Measurements from ENCODE around the gene KRTAP27-1.
A peak's percentile ranks its signal among the peaks of the same experiment; 100 is the strongest.

The KRTAP27-1 gene, protein sequence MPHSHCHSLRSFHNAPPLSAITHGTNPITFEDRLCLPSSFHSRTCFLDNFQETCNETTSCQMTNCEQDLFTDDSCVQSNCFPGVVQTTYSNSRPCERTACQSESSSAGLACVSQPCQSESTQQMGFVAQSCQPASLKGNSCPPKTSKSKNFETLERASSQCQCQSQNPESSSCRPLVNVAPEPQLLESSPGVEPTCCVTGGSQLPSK

DNA sequence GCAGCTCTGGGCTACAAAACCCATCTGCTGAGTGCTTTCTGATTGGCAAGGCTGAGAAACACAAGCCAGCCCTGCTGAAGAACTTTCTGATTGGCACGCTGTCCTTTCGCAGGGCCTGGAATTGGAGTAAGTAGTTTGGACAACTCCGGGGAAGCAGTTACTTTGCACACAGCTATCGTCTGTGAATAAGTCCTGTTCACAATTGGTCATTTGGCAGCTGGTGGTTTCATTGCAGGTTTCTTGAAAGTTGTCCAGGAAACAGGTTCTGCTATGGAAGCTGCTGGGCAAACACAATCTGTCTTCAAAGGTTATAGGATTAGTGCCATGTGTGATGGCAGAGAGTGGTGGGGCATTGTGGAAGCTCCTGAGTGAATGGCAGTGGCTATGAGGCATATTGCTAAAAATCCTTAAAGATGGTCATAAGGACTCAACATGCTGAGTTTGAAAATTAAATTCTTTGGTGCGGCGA, at the start of gene KRTAP27-1:
TSS of gene KRTAP27-1 (minus strand) at position 419 of the 469 bp plus-strand sequence. CDS start at position 393, 26 bp downstream.
- DNase-seq, result no peak

DNA sequence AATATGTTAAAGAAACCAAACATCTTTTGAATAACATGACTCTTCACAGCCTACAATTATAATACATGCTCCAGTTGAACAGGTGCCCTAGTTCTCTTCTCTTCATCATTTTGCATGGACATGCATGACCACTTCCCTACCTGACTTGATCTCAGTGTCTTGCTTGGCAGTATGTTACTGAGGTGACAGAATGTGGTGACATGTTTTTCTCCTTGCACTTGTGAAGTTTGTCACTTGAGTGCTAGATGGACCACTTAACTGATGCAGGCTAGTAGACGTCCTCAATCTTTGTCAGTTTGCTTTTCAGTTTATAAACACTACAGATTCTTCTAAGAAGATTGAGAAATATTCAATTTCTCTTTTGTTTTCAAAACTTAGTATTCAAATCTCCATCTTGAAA, 44.7 kb upstream of the KRTAP27-1 start:
- DNase-seq, result no peak

DNA sequence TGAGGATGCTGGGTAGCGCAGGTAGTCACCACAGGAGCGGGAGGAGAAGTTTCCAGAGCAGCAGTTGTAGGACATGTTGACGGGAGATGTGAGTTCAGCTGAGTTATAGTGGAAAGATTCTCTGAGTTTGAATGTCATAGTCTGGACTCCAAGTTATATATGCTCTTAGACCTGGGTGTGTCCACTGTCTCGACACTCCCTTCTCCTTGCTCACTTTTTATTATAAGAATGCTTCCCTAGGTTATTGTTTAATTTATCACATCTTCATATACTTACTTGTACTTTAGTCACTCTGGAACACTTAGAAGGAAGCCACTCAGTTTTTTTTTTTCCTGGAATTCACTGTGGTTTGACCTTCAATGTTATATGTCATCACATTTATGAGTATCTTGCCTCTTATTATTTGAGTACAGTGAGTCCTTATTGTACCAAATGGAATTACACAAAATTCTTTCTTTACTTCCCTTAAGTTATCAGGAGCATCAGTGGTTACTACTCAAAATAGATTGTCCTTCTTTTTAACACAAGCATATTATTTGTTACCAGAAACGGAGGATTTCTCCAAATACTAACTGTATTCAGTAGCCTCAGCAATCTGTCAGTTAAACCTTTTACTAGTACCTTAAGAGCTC, 34.8 kb upstream of the KRTAP27-1 start, which contains the start of gene KRTAP13-2:
TSS of gene KRTAP13-2 (minus strand) at position 133 of the 632 bp plus-strand sequence. CDS start at position 75, 58 bp downstream.
- no peak for DNase-seq

DNA sequence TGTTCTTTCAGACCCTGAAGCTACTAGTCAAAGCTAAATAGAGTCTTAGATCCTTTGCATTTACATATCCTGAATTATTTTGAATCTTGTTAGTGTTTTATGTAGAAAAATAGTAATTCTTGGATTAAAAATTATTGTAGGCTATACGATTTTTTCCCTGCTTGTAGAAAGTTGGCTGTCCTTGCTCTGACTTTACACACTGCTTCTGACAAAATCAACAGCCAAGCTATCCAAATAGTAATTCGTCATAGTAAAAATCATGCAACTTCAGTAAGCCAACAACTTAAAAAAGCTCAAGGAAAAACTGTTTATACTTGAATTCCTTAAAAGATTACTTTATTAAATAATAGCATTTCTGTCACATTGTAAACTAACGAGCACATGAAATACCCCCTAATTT, 18.4 kb upstream of the KRTAP27-1 start:
- no peak for DNase-seq

DNA sequence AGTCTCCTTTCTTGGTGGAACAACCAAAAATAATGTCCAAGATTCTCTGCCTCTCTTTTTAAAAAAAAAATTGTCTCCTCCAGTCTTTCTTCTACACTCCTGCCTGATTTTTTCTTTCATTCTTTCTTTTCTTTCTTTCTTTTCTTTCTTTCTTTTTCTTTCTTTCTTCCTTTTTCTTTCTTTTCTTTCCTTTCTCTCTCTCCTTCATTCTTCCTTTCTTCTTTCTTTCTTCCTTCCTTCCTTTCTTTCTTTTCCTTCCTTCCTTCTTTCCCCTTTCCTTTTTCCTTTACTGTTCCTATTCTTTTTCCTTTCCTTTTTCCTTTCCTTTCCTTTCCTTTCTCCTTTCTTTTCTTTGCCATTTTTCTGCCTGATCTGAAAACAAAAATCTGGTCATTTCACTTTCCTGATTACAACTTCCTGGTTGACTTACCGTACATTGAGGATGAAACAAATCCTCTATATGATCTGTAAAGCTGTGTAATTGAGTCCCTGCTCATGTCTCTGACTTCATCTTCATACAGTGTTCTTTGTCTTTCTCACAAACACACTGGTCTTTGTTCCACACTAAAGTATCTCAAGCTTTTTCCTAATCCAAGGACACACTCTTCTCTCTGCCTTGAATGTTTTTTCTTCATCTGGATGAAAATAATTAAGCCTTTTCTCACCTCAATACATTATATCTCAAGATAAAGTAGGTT, 17.0 kb upstream of the KRTAP27-1 start:
- no peak for DNase-seq

DNA sequence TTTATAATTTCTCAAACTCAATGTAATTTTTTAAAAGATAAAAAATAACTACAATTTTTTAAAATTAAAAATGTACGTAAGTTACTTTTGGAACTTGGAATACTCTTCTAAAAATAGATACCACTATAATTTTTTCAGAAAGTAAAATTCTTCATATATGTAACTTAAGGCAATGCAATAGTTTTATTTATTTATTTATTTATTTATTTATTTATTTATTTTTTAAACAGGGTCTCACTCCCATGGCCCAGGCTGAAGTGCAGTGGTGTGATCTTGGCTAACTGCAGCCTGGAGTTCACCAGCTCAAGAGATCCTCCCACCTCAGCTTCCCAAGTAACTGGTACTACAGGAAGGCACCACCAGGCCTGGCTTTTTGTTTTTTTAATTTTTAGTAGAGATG, 14.0 kb upstream of the KRTAP27-1 start:
- DNase-seq, result no peak

DNA sequence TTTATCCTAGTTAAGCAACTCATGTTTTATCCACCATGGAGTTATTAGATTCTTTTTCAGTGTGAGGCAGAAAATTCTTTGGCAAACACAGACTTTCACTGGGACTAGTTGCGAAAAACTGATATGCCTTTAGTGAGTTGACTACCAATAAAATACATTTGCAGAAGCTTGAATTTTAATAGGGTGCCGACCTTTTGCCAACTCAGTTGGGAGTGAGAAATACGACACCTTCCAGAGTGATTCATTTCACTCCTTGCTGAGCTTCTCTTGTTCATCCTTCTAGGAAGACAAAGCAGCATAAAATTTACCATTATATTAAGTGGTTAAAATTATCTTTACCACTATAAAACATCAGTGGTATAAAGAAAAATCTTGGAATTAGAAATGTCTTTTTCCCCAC, 12.1 kb upstream of the KRTAP27-1 start:
- no peak for DNase-seq

DNA sequence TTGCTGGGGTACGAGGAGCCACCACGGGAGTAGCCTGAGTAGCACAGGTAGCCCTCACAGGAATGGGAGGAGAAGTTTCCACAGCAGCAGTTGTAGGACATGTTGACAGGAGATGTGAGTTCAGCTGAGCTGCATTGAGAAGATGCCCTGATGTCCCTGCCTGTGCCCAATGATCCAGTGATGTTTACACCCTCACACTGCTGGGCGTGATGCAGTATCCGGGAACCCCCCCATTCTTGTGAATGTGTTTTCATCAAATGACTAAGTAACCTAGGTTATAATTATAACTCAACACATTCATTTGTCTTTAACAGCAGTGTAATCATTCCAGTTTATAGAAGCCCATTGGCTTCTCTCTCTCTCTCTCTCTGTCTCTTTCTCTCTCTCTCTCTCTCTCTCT, 11.0 kb upstream of the KRTAP27-1 start, which contains the start of gene KRTAP23-1:
TSS of gene KRTAP23-1 (minus strand) at position 101 of the 400 bp plus-strand sequence. CDS start at position 101, 0 bp downstream.
- DNase-seq, result no peak

DNA sequence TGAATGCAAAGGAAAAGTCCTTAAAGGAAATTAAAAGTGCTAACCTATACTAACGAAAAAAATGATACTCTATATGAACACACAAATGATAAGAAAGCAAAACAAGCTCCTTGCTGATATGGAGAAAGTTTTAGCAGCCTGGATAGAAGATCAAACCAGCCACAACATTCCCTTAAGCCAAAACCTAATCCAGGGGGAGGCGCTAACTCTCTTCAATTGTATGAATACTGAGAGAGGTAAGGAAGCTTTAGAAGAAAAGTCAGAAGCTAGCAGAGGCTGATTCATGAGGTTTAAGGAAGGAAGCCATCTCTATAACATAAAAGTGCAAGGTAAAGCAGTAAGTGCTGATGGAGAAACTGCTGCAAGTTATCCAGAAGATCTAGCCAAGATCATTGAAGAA, 7.5 kb upstream of the KRTAP27-1 start:
- no peak for DNase-seq

DNA sequence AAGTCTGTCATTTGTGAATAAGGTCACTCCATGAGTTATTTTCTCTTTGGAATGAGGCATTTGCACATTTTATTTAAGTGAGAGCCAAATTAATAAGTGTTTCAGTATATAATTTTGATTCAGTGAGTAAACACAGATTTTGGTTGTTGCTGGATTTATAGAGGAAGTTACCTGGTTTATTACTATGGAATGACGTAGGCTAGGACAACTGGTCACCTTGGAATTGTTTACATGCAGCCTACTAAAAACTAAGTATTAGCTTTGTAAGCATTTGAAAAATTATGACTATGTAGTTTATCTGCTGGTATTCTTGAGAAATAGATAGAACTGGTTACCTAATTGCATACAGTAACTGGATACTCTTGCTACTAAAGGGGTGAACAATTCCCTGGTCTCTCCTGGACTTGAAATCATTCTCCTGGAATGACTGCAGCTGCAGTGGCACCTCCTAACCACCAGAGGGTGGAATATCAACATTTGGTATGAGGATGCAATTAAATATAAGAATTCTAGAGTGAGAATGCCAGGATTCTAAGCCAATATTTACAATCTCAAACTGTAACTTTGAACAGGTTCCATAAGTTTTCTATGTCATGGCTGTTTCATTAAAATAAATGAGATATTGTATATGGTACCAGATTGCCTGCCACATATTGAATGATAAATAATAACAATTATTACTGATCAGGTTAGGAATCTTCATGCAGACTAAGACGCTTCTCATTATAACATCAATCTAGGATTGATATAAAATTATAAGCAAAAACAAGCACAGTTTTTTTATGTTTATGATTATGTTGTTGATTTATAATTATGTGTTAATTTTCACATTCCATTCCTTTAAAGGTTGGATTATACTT, 3.5 kb upstream of the KRTAP27-1 start:
- peak in 1 of 2 experiments; percentile 33 for DNase-seq

DNA sequence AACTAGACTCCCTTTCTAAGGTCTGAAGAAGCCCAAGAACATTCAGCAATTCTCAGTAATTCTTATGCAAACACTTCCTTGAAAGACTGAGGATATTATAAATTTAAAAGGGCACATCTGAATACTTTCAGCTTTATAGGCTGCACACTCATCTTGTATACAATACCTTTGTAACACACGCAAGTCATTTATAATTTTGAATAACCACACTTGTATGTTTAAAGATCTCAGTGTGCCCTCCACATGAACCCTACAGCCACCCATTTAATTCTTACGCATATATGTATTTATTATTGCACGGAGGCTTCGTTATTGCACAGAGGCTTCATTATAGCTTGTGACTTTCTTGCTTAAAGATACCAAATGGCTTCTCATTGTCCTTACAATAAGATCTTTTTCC, 1.2 kb upstream of the KRTAP27-1 start:
- DNase-seq, result no peak

DNA sequence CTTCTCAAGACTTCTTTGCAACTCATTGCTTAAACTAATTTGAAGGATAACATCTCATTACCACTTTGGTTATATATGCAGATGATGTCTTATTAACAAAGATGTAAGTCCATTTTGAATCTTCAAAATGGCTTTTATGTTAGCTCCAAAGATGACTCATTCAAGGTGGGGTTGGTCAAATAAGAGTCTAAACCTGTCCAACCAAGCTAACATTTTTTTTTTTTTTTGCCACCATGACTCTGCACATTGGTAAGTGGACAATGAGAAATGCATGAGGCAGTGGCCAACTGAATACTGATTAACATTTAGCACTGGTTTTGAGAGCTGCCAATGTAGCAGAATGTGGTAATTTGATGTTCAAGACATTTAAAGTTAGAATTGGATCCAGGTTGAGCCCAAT, 278 bp upstream of the KRTAP27-1 start:
- DNase-seq, result no peak

DNA sequence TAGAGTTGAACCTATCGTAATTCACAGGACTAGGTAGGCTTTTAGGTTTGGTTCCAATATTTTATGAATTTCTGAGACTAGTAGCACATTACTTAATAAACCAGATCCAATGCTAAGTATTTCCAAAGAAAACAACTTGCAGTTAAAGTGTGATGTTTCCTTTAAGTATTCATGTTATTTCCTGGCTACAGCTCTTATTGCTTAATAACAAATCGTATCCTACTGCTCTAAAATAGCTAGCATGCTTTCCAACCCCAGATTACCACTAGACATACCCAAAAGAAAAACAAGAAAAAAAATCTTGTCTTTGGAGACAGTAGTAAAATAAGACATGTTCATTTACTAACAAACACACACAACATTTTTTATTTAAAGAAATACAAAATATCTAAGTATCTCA, 898 bp downstream of the KRTAP27-1 start:
- no peak for DNase-seq

DNA sequence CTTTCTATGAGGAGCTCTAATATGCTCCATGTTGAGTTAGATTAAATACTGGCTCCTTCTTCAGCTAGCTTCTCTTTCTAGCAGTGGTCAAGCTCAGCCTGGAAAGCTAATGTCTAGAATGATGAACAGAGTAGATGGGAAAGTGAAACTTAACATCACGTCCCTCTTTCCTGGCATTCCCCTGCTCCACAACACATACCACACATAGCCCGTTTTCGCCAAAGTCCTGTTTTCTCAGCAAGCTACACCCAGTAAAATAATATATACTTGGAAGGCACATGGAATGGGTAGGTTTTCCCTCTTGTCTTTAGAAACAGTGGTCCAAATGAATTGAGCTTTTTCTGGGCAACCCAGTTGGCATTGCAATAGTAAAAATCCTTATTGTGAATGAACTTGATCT, 3.8 kb downstream of the KRTAP27-1 start:
- no peak for DNase-seq

DNA sequence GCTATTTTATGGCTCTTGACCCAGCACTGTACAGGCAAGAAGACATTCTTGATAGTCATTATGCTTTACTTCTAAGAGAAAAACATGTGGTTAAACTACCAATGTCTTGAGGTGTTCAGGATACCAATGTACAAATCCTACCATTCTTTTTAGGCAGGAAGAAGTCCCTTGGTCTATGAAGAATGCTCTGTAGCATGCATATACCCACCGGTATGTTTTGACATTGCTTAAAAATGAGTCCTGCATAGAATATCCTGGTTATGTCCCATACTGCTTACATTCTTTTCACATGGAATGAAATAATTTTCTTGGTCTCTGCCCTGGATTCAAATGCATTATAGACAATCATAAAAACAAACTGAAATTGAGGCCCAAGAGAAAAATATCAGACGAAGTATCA, 4.8 kb downstream of the KRTAP27-1 start:
- no peak for DNase-seq

DNA sequence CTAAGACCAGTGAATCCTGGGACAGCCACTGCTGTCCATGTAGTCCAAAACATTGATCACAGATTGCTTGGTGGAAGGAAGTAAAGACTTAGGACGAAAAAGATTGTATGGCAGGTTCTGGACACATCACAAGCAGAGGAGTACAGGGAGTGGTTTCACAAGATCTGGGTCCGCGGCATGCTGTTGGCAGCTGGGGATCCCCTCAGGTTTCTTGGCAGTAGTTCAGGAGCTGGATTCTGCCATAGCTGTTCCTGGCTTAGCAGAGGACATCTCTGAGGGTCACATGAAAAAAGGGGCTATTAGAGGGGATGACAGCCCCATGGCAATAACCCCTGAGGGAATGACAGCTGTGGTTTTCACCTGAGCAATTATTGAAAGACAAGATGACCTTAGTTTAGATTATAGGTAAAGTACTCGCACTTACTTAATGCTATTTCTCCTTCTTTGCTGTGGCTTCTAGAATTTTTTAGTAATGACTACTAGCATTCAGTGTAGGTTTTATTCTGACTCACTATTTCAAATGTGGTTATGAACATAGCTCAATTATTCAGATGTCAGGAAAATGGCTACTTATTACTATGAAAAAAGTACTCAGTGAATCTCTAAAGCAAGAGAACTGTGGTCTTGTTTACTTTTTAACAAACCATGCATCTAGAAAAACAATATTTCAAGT, 8.2 kb downstream of the KRTAP27-1 start:
- no peak for DNase-seq

DNA sequence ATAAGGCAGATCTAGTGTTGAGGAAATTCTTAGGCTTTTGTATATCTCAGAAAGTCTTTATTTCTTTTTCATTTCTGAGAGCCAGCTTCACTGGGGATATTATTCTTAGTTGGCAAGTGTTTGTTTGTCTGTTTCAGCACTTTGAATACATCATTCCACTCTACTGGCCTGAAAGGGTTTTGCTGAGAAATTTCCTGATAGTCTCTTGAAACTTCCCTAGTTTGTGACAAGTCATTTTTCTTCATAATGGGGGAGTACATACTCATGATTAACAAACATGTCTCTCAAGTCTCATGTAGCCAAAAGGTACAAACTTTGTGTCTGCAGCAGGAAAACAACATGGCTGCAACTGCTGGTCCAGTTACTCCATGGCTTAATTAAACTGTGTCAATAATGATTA, 11.1 kb downstream of the KRTAP27-1 start:
- DNase-seq, result no peak

DNA sequence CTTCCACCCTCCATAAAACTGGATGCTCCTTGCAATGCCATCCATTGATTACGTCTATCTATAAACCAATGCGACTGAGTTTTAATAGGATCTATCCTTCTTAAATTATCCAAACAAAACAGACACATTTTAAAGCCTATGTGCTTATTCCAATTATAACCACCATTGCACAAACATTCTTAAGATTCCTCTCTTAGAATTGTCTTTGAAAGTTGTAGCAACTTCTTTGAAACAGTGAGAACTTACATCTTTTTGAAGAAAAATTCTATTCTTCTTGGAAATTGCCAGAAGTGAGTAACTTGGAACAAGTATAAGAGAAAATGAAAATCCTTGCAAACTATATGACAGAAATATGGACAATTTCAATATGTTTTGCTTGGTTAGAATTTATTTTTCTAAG, 17.3 kb downstream of the KRTAP27-1 start, which contains the start of gene KRTAP26-1:
TSS of gene KRTAP26-1 (minus strand) at position 101 of the 400 bp plus-strand sequence. CDS start 280 bp downstream, outside the sequence.
- no peak for DNase-seq

DNA sequence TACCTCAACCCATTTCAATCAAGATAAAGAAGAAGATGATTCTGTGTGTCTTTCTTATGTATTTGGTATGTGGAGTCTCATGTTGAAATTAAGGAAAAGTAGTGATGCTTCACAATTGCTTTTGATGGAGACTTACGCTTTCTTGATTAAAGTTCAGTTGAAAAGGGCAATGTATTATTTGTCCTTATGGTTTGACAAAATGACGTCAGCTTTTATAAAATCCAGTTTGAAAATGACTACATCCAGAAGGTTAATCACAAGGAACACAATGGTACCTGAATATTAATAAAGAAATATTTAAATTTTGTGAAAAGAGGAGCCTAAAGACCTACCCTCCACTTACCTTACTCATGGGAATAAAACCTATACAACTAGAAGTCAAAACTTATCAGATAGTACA, 21.8 kb downstream of the KRTAP27-1 start:
- no peak for DNase-seq

DNA sequence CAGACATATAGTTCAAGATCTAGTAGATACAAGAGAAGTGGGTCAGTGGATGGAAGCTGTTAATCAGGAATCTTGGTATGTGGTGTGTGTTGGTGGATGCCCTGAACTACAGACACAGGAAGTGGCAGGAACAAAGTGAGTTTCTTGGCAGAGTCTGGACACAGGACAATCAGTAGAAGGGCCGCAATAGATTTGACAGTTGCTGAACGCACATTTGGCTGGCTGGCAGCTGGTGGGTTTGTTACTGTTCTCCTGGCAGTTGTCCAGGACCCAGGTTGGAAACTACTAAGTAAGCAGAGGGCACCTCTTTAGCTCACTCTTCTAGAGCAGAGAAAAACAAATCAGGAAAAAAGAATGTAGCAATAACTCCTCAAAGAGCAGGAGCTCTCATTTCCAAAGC, 30.6 kb downstream of the KRTAP27-1 start:
- no peak for DNase-seq

DNA sequence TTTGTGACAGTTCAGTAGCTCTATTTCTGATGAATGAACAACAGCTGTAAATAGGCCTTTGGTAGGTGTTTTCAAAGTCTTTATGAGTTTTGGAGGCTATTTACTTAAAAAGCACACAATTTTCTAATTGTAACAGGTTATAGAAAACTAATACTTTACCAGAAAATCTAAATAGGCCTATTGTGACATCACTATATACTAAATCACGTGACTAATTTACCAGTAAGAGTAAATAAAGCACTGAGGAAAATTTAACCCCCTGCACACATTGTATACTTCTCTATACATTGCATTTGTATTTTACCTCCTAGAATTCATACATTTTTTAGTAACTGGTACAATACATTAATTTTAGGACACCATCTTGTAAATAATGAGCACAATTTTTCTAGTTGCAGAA, 32.4 kb downstream of the KRTAP27-1 start:
- no peak for DNase-seq

DNA sequence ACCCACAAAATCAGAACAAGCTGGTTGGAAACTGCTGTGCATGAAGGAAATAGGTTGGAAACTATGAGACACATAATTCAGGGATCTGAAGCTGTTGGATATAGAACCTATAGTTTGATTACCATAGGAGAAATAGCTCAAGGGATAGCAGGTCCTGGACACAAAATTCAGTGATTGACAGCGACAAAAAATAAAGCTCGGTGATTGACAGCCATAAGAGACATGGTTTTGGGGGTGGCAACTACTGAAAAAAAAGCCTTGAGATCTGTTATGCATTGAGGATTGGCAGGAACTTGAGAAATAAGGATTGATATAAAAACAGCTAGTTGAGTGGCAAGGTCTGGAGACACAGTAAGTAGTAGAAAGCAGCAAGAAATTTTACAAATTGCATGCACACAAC, 48.3 kb downstream of the KRTAP27-1 start, which contains the start of gene KRTAP25-1:
TSS of gene KRTAP25-1 (minus strand) at position 300 of the 400 bp plus-strand sequence. CDS start at position 276, 24 bp downstream.
- DNase-seq, result no peak

Data from Kasumi-1 (cell line).